RWPE2 (cell line): Measurements from ENCODE around the gene PERCC1.

Source experiments
- ATAC-seq: fragments of 200-7000 bp; cut with Tn5 transposase; 3 replicates; pipeline ENCODE4 v1.9.1; 2021; ENCODE audit warnings: low read depth
- DNase-seq: peaks from one replicate; pipeline ENCODE4 v3.0.0-alpha.2; 2020; ENCODE audit warnings: low spot score
- H3K27ac ChIP-seq: fragments of 450-650 bp; 2 replicates; pipeline ENCODE4 v1.5.1; 2017; ENCODE audit warnings: mild to moderate bottlenecking; ENCODE audit not compliant: poor library complexity, severe bottlenecking
- H3K27me3 ChIP-seq: fragments of 250-450 bp; sonication (Bioruptor Pico); 2 replicates; pipeline ENCODE4 v1.5.1; 2021; ENCODE audit warnings: mild to moderate bottlenecking, moderate library complexity; ENCODE audit not compliant: insufficient read depth, poor library complexity, severe bottlenecking
- H3K36me3 ChIP-seq: fragments of 250-450 bp; sonication (Bioruptor Pico); 2 replicates; pipeline ENCODE4 v1.5.1; 2020; ENCODE audit warnings: low read depth, mild to moderate bottlenecking, moderate library complexity
- H3K4me1 ChIP-seq: fragments of 250-450 bp; sonication (Bioruptor Pico); 2 replicates; pipeline ENCODE4 v1.5.1; 2021; ENCODE audit warnings: mild to moderate bottlenecking, moderate library complexity; ENCODE audit not compliant: insufficient read depth, poor library complexity, severe bottlenecking
- H3K4me3 ChIP-seq: fragments of 250-450 bp; sonication (Bioruptor Pico); 2 replicates; pipeline ENCODE4 v1.5.1; 2021; ENCODE audit warnings: mild to moderate bottlenecking, moderate library complexity; ENCODE audit not compliant: severe bottlenecking
- H3K9me3 ChIP-seq: fragments of 250-450 bp; sonication (Bioruptor Pico); 2 replicates; pipeline ENCODE4 v1.5.1; 2021; ENCODE audit warnings: mild to moderate bottlenecking, moderate library complexity; ENCODE audit not compliant: severe bottlenecking
- TF ChIP-seq, protein P1 (sequence below): fragments of 450-650 bp; IDR thresholded peaks from one replicate; pipeline ENCODE4 v1.5.1; 2017; ENCODE audit warnings: mild to moderate bottlenecking, moderate library complexity; ENCODE audit not compliant: poor library complexity, severe bottlenecking

PERCC1 gene

DNA sequence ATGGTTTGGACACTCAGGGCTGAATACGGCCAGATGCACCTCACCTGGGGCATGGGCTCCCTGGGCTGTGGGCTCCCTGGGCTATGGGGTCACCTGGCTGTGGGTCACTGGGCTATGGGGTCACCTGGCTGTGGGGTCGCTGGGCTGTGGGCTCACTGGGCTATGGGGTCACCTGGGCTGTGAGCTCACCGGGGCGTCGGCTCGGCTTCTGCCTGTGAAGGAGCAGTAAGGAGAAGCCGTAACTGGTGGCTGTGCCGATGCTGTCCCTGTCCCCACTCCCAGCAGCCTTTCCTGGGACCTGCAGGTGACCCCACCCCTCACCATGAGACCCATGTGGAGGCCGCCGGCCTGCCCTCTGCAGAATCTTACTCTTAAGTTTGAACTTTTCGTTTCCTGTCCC, 1.9 kb upstream of the PERCC1 start:
- Histone ChIP-seq H3K4me1 (no peaks in the 10 kb centered on the region), H3K36me3 (no peaks in the 10 kb centered on the region), H3K27me3 (no peaks in the 10 kb centered on the region), H3K9me3 (no peaks in the 10 kb centered on the region), H3K4me3 (no peak overlapping the region), H3K27ac (no peak overlapping the region)
- no peak for DNase-seq
- ATAC-seq, result no peak
- TF ChIP-seq, protein P1, sequence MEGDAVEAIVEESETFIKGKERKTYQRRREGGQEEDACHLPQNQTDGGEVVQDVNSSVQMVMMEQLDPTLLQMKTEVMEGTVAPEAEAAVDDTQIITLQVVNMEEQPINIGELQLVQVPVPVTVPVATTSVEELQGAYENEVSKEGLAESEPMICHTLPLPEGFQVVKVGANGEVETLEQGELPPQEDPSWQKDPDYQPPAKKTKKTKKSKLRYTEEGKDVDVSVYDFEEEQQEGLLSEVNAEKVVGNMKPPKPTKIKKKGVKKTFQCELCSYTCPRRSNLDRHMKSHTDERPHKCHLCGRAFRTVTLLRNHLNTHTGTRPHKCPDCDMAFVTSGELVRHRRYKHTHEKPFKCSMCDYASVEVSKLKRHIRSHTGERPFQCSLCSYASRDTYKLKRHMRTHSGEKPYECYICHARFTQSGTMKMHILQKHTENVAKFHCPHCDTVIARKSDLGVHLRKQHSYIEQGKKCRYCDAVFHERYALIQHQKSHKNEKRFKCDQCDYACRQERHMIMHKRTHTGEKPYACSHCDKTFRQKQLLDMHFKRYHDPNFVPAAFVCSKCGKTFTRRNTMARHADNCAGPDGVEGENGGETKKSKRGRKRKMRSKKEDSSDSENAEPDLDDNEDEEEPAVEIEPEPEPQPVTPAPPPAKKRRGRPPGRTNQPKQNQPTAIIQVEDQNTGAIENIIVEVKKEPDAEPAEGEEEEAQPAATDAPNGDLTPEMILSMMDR, result no peak

DNA sequence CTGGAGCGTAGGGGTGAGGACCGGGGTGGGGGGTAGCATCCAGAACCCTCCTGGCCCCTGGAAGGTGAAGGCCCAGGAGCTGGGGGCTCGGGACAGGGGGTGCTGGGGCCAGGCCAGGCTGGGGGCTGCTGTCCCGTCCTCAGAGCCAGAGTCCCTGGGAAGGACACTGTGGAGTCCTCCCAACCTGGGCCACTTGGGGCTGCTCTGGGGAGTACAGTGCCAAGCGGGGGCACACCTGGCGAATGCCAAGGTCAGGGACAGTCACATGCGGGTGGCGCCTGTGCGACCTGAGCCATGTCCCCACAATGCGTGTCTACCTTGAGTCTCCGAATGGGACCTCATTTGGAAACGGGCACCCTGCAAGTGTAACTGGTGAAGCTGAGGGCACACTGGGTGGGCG, 1.2 kb upstream of the PERCC1 start:
- no peaks in the 10 kb centered on the region for H3K9me3 ChIP-seq
- no peaks in the 10 kb centered on the region for H3K27me3 ChIP-seq
- ATAC-seq (no peak), DNase-seq (peak; percentile 60)
- H3K36me3 ChIP-seq, result no peaks in the 10 kb centered on the region
- TF ChIP-seq, protein P1, result no peak
- no peak overlapping the region for H3K4me3 ChIP-seq
- no peak overlapping the region for H3K27ac ChIP-seq
- no peaks in the 10 kb centered on the region for H3K4me1 ChIP-seq

DNA sequence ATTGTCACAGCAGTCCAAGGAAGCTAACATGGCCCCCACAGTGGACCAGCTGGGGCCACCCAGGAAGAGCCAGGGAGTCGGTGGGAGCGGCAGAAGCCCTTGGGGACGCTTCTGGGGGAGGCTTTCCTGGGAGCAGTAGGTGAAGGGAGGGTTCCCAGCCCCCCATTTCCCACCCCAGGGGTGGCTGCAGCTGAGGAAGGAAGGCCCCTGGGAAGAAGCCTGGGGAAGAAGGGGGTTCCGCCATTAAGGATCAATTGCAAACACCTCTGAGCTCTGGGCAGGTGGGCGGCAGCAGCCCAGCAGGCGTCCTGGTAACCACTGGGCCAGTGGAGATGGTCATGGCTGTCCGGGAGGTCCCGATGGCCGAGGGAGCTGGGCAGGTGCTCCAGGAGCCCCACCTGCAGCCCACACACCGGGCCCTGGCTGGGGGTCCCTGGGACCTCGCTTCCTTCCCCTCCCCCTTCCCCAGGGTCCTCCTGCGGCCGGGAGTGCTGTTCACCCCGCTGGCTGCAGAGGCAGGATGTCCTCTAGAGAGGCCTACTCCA, 592 bp upstream of the PERCC1 start:
- no peaks in the 10 kb centered on the region for H3K9me3 ChIP-seq
- no peaks in the 10 kb centered on the region for H3K27me3 ChIP-seq
- TF ChIP-seq, protein P1, result no peak
- DNase-seq (no peak), ATAC-seq (no peak)
- H3K36me3 ChIP-seq, result no peaks in the 10 kb centered on the region
- no peak overlapping the region for H3K4me3 ChIP-seq
- no peak overlapping the region for H3K27ac ChIP-seq
- H3K4me1 ChIP-seq, result no peaks in the 10 kb centered on the region

DNA sequence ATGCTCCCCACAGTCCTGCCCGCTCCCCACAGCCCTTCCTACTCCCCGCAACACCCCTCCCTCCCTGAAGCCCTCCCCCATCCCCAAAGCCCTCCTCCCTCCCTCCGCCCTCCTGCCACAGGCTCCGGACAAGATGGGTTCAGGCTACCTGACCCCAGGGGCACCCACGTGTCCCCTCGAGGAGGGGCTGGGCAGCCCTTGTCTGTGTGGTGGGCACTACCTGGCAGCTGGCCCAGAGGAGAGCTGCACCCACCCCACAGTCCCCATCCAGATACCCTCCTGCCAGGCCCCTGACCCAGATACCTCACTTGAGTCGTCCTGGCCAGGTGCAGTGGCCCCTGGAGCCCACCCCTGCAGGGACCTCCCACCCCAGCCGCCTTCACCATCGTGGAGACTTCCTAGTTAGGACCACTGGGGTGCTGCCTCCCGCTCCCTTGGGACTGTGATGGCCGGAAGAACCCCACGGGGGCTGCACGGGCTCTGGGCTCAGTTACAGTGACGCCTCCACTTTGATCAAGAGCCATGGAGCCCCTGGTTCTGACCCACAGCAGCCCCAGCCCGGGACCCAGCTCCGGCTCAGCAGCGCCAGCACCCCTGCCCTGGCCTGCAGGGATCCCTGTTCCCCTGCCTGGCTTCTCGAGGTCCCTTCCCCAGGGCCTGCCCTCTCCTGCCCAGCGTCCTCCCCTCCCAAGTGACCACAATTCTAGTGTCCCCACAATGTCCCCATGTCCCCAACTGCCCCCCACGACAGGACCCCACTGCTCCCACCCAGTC, 806 bp downstream of the PERCC1 start:
- TF ChIP-seq, protein P1, result no peak
- Histone ChIP-seq H3K4me1 (no peaks in the 10 kb centered on the region), H3K9me3 (no peaks in the 10 kb centered on the region), H3K27ac (no peak overlapping the region), H3K27me3 (no peaks in the 10 kb centered on the region), H3K4me3 (no peak overlapping the region), H3K36me3 (no peaks in the 10 kb centered on the region)
- no peak for ATAC-seq
- no peak for DNase-seq
